ENCODE results near the gene PTPRG. TPM values are rescaled to one million over a fixed set of nuclear protein-coding genes. Genes with fewer than 3 reads are reported as not detected.
"Not testable (repeated sequence)": the region's sequence is repeated elsewhere in the genome, so short reads cannot be mapped to it uniquely, and the experiment has no call there.

Gene PTPRG
- total and polyA plus RNA-seq, 3 experiments from 2014 or later, result not detected

GRCh38 chr3:61809879-61810278 lies 248.5 kb downstream of the PTPRG start:
- CTCF ChIA-PET, result no interaction called here
- no peak overlapping the region for H3K27ac Mint-ChIP-seq
- H3K4me1 Mint-ChIP-seq, result no peaks in the 10 kb centered on the region
- Histone ChIP-seq H3K27me3 (ENCODE audit: insufficient read depth, low read length, poor library complexity, severe bottlenecking) (no peaks in the 10 kb centered on the region), H3K36me3 (ENCODE audit: insufficient read depth, low read length) (no peaks in the 10 kb centered on the region), H3K9me3 (ENCODE audit: low read length) (no peaks in the 10 kb centered on the region), H3K4me3 (ENCODE audit: low read length) (no peak overlapping the region), H3K4me1 (ENCODE audit: insufficient read depth, low read length) (no peaks in the 10 kb centered on the region), H3K27ac (ENCODE audit: low read depth, low read length) (no peak overlapping the region)
- H3K36me3 Mint-ChIP-seq, result no peaks in the 10 kb centered on the region
- no peak for DNase-seq
- POLR2A ChIA-PET, result no interaction called here
- H3K9me3 Mint-ChIP-seq, result peaks cover 0 to 7% (median under 1%) of the 10 kb centered on the region in 5 donors
- no peaks in the 10 kb centered on the region for H3K27me3 Mint-ChIP-seq
- H3K4me3 Mint-ChIP-seq, result no peak overlapping the region

- Histone ChIP-seq H3K4me1 (ENCODE audit: insufficient read depth, low read length) (no peaks in the 10 kb centered on the region), H3K27ac (ENCODE audit: low read depth, low read length) (no peak overlapping the region), H3K36me3 (ENCODE audit: insufficient read depth, low read length) (no peaks in the 10 kb centered on the region), H3K27me3 (ENCODE audit: insufficient read depth, low read length, poor library complexity, severe bottlenecking) (no peaks in the 10 kb centered on the region), H3K9me3 (ENCODE audit: low read length) (no peaks in the 10 kb centered on the region), H3K4me3 (ENCODE audit: low read length) (no peak overlapping the region)
- ChIA-PET CTCF (no interaction called here), POLR2A (no interaction called here)
- Mint-ChIP-seq H3K9me3 (peaks cover 0 to 7% (median 0%) of the 10 kb centered on the region in 5 donors), H3K36me3 (no peaks in the 10 kb centered on the region), H3K27me3 (no peaks in the 10 kb centered on the region), H3K4me1 (no peaks in the 10 kb centered on the region), H3K4me3 (no peak overlapping the region), H3K27ac (no peak overlapping the region)
- DNase-seq, result no peak
Measured at GRCh38 chr3:61810953-61811497, 249.7 kb downstream of the PTPRG start.

- Histone ChIP-seq H3K27me3 (ENCODE audit: insufficient read depth, low read length, poor library complexity, severe bottlenecking) (no peaks in the 10 kb centered on the region), H3K4me3 (ENCODE audit: low read length) (no peak overlapping the region), H3K36me3 (ENCODE audit: insufficient read depth, low read length) (no peaks in the 10 kb centered on the region), H3K27ac (ENCODE audit: low read depth, low read length) (no peak overlapping the region), H3K4me1 (ENCODE audit: insufficient read depth, low read length) (no peaks in the 10 kb centered on the region), H3K9me3 (ENCODE audit: low read length) (no peaks in the 10 kb centered on the region)
- peaks cover 0 to 7% (median 0%) of the 10 kb centered on the region in 5 donors for H3K9me3 Mint-ChIP-seq
- H3K4me1 Mint-ChIP-seq, result no peaks in the 10 kb centered on the region
- no peaks in the 10 kb centered on the region for H3K36me3 Mint-ChIP-seq
- no peak for DNase-seq
- H3K27me3 Mint-ChIP-seq, result no peaks in the 10 kb centered on the region
- ChIA-PET POLR2A (no interaction called here), CTCF (no interaction called here)
- H3K4me3 Mint-ChIP-seq, result no peak overlapping the region
- no peak overlapping the region for H3K27ac Mint-ChIP-seq
Measured at GRCh38 chr3:61811652-61812051, 250.3 kb downstream of the PTPRG start.

- CTCF ChIA-PET, result no interaction called here
- Mint-ChIP-seq H3K4me1 (no peaks in the 10 kb centered on the region), H3K4me3 (no peak overlapping the region), H3K27ac (no peak overlapping the region), H3K9me3 (peaks cover 0 to 7% (median 0%) of the 10 kb centered on the region in 5 donors), H3K36me3 (no peaks in the 10 kb centered on the region), H3K27me3 (no peaks in the 10 kb centered on the region)
- POLR2A ChIA-PET, result no interaction called here
- Histone ChIP-seq H3K27ac (ENCODE audit: low read depth, low read length) (no peak overlapping the region), H3K9me3 (ENCODE audit: low read length) (no peaks in the 10 kb centered on the region), H3K4me1 (ENCODE audit: insufficient read depth, low read length) (no peaks in the 10 kb centered on the region), H3K4me3 (ENCODE audit: low read length) (no peak overlapping the region), H3K27me3 (ENCODE audit: insufficient read depth, low read length, poor library complexity, severe bottlenecking) (no peaks in the 10 kb centered on the region), H3K36me3 (ENCODE audit: insufficient read depth, low read length) (no peaks in the 10 kb centered on the region)
- DNase-seq, result no peak
Measured at GRCh38 chr3:61812085-61812484, 250.7 kb downstream of the PTPRG start.

GRCh38 chr3:61812517-61812916 lies 251.1 kb downstream of the PTPRG start:
- no peak overlapping the region for H3K4me3 ChIP-seq (ENCODE audit: low read length)
- no peak overlapping the region for H3K27ac ChIP-seq (ENCODE audit: low read depth, low read length)
- H3K27ac Mint-ChIP-seq, result no peak overlapping the region
- no peaks in the 10 kb centered on the region for H3K4me1 Mint-ChIP-seq
- CTCF ChIA-PET, result no interaction called here
- DNase-seq, result no peak
- no peak overlapping the region for H3K4me3 Mint-ChIP-seq
- no peaks in the 10 kb centered on the region for H3K9me3 ChIP-seq (ENCODE audit: low read length)
- POLR2A ChIA-PET, result no interaction called here
- H3K27me3 Mint-ChIP-seq, result no peaks in the 10 kb centered on the region
- no peaks in the 10 kb centered on the region for H3K36me3 ChIP-seq (ENCODE audit: insufficient read depth, low read length)
- no peaks in the 10 kb centered on the region for H3K4me1 ChIP-seq (ENCODE audit: insufficient read depth, low read length)
- no peaks in the 10 kb centered on the region for H3K36me3 Mint-ChIP-seq
- H3K9me3 Mint-ChIP-seq, result peaks cover 0 to 7% (median 0%) of the 10 kb centered on the region in 5 donors
- H3K27me3 ChIP-seq (ENCODE audit: insufficient read depth, low read length, poor library complexity, severe bottlenecking), result no peaks in the 10 kb centered on the region

GRCh38 chr3:61813636-61814035 lies 252.3 kb downstream of the PTPRG start:
- no peaks in the 10 kb centered on the region for H3K4me1 ChIP-seq (ENCODE audit: insufficient read depth, low read length)
- POLR2A ChIA-PET, result no interaction called here
- CTCF ChIA-PET, result no interaction called here
- H3K27ac ChIP-seq (ENCODE audit: low read depth, low read length), result no peak overlapping the region
- no peaks in the 10 kb centered on the region for H3K36me3 ChIP-seq (ENCODE audit: insufficient read depth, low read length)
- Mint-ChIP-seq H3K36me3 (no peaks in the 10 kb centered on the region), H3K4me1 (no peaks in the 10 kb centered on the region), H3K4me3 (no peak overlapping the region), H3K27me3 (no peaks in the 10 kb centered on the region), H3K9me3 (peaks cover 0 to 7% (median 0%) of the 10 kb centered on the region in 5 donors), H3K27ac (no peak overlapping the region)
- no peak for DNase-seq
- H3K27me3 ChIP-seq (ENCODE audit: insufficient read depth, low read length, poor library complexity, severe bottlenecking), result no peaks in the 10 kb centered on the region
- H3K9me3 ChIP-seq (ENCODE audit: low read length), result no peaks in the 10 kb centered on the region
- no peak overlapping the region for H3K4me3 ChIP-seq (ENCODE audit: low read length)

GRCh38 chr3:61814674-61815073 lies 253.3 kb downstream of the PTPRG start:
- H3K36me3 ChIP-seq (ENCODE audit: insufficient read depth, low read length), result no peaks in the 10 kb centered on the region
- no peaks in the 10 kb centered on the region for H3K27me3 ChIP-seq (ENCODE audit: insufficient read depth, low read length, poor library complexity, severe bottlenecking)
- H3K4me1 Mint-ChIP-seq, result no peaks in the 10 kb centered on the region
- H3K4me3 ChIP-seq (ENCODE audit: low read length), result no peak overlapping the region
- ChIA-PET POLR2A (no interaction called here), CTCF (no interaction called here)
- no peaks in the 10 kb centered on the region for H3K36me3 Mint-ChIP-seq
- no peak overlapping the region for H3K4me3 Mint-ChIP-seq
- H3K27me3 Mint-ChIP-seq, result no peaks in the 10 kb centered on the region
- H3K27ac Mint-ChIP-seq, result no peak overlapping the region
- peaks cover 0 to 7% (median 0%) of the 10 kb centered on the region in 5 donors for H3K9me3 Mint-ChIP-seq
- no peak for DNase-seq
- no peaks in the 10 kb centered on the region for H3K4me1 ChIP-seq (ENCODE audit: insufficient read depth, low read length)
- no peaks in the 10 kb centered on the region for H3K9me3 ChIP-seq (ENCODE audit: low read length)
- no peak overlapping the region for H3K27ac ChIP-seq (ENCODE audit: low read depth, low read length)

GRCh38 chr3:61816304-61816703 lies 254.9 kb downstream of the PTPRG start:
- H3K27me3 Mint-ChIP-seq; H3K4me3 ChIP-seq (ENCODE audit: low read length); H3K4me1 ChIP-seq (ENCODE audit: insufficient read depth, low read length); H3K36me3 ChIP-seq (ENCODE audit: insufficient read depth, low read length); H3K4me3 Mint-ChIP-seq; H3K27ac ChIP-seq (ENCODE audit: low read depth, low read length); H3K4me1 Mint-ChIP-seq; DNase-seq; POLR2A ChIA-PET; H3K27me3 ChIP-seq (ENCODE audit: insufficient read depth, low read length, poor library complexity, severe bottlenecking); H3K36me3 Mint-ChIP-seq; CTCF ChIA-PET; H3K27ac Mint-ChIP-seq; H3K9me3 ChIP-seq (ENCODE audit: low read length): not testable (repeated sequence)
- peaks cover 0 to 10% (median 0%) of the 10 kb centered on the region in 5 donors for H3K9me3 Mint-ChIP-seq

- no peak overlapping the region for H3K4me3 ChIP-seq (ENCODE audit: low read length)
- no peak for DNase-seq
- ChIA-PET POLR2A (no interaction called here), CTCF (no interaction called here)
- H3K9me3 Mint-ChIP-seq, result peaks cover 0 to 6% (median 0%) of the 10 kb centered on the region in 5 donors
- H3K36me3 Mint-ChIP-seq, result no peaks in the 10 kb centered on the region
- no peaks in the 10 kb centered on the region for H3K9me3 ChIP-seq (ENCODE audit: low read length)
- no peaks in the 10 kb centered on the region for H3K27me3 Mint-ChIP-seq
- H3K4me1 Mint-ChIP-seq, result no peaks in the 10 kb centered on the region
- H3K27me3 ChIP-seq (ENCODE audit: insufficient read depth, low read length, poor library complexity, severe bottlenecking), result no peaks in the 10 kb centered on the region
- no peak overlapping the region for H3K27ac Mint-ChIP-seq
- no peaks in the 10 kb centered on the region for H3K36me3 ChIP-seq (ENCODE audit: insufficient read depth, low read length)
- H3K27ac ChIP-seq (ENCODE audit: low read depth, low read length), result no peak overlapping the region
- no peaks in the 10 kb centered on the region for H3K4me1 ChIP-seq (ENCODE audit: insufficient read depth, low read length)
- no peak overlapping the region for H3K4me3 Mint-ChIP-seq
Measured at GRCh38 chr3:61819861-61820260, 258.5 kb downstream of the PTPRG start.

All from CD8-positive, alpha-beta memory T cell (primary cell).